Neural cell (in vitro differentiated cells): ENCODE data around the gene RSKR.

Experiments
- CTCF ChIP-seq: fragments of 450-650 bp; IDR thresholded peaks from 2 replicates; pipeline ENCODE4 v1.5.1; 2014; ENCODE audit warnings: antibody characterized with exemption, mild to moderate bottlenecking, moderate library complexity; ENCODE audit not compliant: poor library complexity, severe bottlenecking
- EP300 ChIP-seq: fragments of 450-650 bp; conservative IDR thresholded peaks from 2 replicates; pipeline ENCODE4 v1.6.1; 2014; ENCODE audit warnings: antibody characterized with exemption, mild to moderate bottlenecking, moderate library complexity; ENCODE audit not compliant: poor library complexity, severe bottlenecking
- MXI1 ChIP-seq: fragments of 450-650 bp; conservative IDR thresholded peaks from 2 replicates; pipeline ENCODE4 v1.6.1; 2014; ENCODE audit warnings: antibody characterized with exemption, mild to moderate bottlenecking; ENCODE audit not compliant: poor library complexity, severe bottlenecking
- POLR2AphosphoS5 ChIP-seq: IDR thresholded peaks from 2 replicates; pipeline ENCODE4 v1.6.1; 2012
- REST ChIP-seq: IDR thresholded peaks from 2 replicates; pipeline ENCODE4 v1.6.1; 2012; ENCODE audit warnings: borderline replicate concordance

- TF ChIP-seq REST (no peak), CTCF (no peak), POLR2AphosphoS5 (no peak), EP300 (no peak), MXI1 (no peak)
Measured at GRCh38 chr17:28635506-28635905, 21.5 kb upstream of the RSKR start.
